Stimulated activated naive B cell treated with anti-CD40 and anti-IgM and Interleukin-4, amounts not matched to agents 10 μg/mL and 1 μg/mL and 100 μg/mL, for 72 hours (primary cell): ENCODE measurements around the gene CYP1A1.
"Not testable (repeated sequence)": the region's sequence is repeated elsewhere in the genome, so short reads cannot be mapped to it uniquely, and the experiment has no call there.

Source experiments
- ATAC-seq, 2 donors: fragments of 150-1000 bp; cut with Tn5 transposase; replicated peaks; 2 replicates each; pipeline ENCODE4 v1.10.0; 2021; ENCODE audit warnings: moderate library complexity in 1 of 2
- DNase-seq: peaks from one replicate; pipeline ENCODE4 v3.0.0; 2021
- H3K27ac Mint-ChIP-seq: one replicate; pipeline ENCODE4 v1.8.0; 2022; ENCODE audit warnings: mild to moderate bottlenecking, mixed read lengths
- H3K27me3 Mint-ChIP-seq, 2 donors: one replicate each; pipeline ENCODE4 v1.8.0; 2022; ENCODE audit warnings: mixed read lengths in 2 of 2
- H3K36me3 Mint-ChIP-seq, 2 donors: one replicate each; pipeline ENCODE4 v1.8.0; 2022; ENCODE audit warnings: mixed read lengths in 2 of 2, mild to moderate bottlenecking in 1 of 2
- H3K4me1 Mint-ChIP-seq, 2 donors: one replicate each; pipeline ENCODE4 v1.8.0; 2022; ENCODE audit warnings: mixed read lengths in 2 of 2, mild to moderate bottlenecking in 1 of 2
- H3K4me3 Mint-ChIP-seq, 2 donors: one replicate each; pipeline ENCODE4 v1.8.0; 2022; ENCODE audit warnings: mild to moderate bottlenecking in 2 of 2, mixed read lengths in 2 of 2, moderate library complexity in 1 of 2
- H3K9me3 Mint-ChIP-seq, 2 donors: one replicate each; pipeline ENCODE4 v1.8.0; 2022; ENCODE audit warnings: mixed read lengths in 2 of 2, mild to moderate bottlenecking in 1 of 2

CYP1A1 gene

DNA sequence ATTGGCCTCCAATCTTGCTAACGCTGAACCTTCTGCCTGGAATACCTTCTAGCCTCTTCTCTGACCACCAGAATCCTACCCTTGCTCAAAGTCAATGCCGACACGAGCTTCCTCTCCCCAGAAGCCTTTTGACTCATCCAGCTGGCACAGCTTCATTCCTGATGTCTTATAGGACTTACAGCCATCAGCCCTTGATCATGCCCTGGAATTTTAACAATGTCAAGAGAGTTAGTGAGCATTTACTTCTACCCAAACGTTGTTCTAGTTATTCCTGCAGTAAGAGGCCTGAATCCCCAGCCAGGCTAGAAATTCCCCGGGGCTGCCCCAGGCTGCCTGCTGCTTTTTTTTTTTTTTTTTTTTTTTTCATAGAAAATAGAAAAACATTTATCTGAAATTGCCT is 27.2 kb upstream of the CYP1A1 start:
- ATAC-seq, result no peak
- Mint-ChIP-seq H3K4me1 (peaks cover 0 to 6% of the 10 kb centered on the region in 2 donors), H3K4me3 (no peak overlapping the region), H3K27ac (no peak overlapping the region), H3K9me3 (no peaks in the 10 kb centered on the region), H3K27me3 (peaks cover 6 to 12% of the 10 kb centered on the region in 2 donors), H3K36me3 (no peaks in the 10 kb centered on the region)
- DNase-seq, result no peak

DNA sequence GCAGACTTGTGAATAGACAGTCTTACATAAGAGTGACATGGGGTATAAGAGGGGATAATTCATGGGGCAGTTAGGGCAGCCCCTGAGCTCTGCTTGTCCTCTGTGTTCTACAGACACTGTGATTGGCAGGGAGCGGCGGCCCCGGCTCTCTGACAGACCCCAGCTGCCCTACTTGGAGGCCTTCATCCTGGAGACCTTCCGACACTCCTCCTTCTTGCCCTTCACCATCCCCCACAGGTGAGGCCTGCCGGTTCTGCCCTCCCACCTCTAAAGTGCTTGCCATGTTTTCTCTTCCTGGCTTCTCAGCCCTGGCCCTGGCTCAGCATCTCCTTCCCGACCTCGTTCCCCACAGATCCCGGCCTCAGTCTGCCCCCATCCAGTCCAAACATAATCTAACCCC is 26.7 kb upstream of the CYP1A1 start:
- Mint-ChIP-seq H3K9me3 (no peaks in the 10 kb centered on the region), H3K4me1 (peaks cover 0 to 6% of the 10 kb centered on the region in 2 donors), H3K4me3 (no peak overlapping the region), H3K27me3 (peaks cover 6 to 12% of the 10 kb centered on the region in 2 donors), H3K36me3 (no peaks in the 10 kb centered on the region), H3K27ac (no peak overlapping the region)
- ATAC-seq (no peak), DNase-seq (no peak)

DNA sequence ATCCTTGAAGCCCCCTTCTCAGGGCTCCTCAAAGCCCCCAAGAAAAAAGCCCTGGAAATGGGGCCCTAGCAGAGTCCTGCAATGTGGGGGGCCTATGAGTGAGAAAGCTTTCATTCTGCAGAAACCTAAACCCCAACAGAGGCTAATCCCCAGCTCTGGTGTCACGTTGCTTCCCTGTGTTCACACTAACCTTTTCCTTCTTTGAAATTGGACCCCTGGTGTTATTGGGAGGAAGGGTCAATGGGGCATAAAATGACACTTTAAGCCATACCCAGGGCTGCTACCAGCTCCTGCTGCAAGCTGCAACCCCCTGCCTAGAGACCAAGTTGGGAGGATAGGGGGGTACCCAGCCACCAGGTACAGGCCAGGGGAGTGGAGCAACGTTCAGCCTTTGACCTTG is 25.4 kb upstream of the CYP1A1 start:
- no peak overlapping the region for H3K4me3 Mint-ChIP-seq
- H3K9me3 Mint-ChIP-seq, result no peaks in the 10 kb centered on the region
- no peak overlapping the region for H3K27ac Mint-ChIP-seq
- peaks cover 0 to 6% of the 10 kb centered on the region in 2 donors for H3K4me1 Mint-ChIP-seq
- no peaks in the 10 kb centered on the region for H3K36me3 Mint-ChIP-seq
- H3K27me3 Mint-ChIP-seq, result peaks cover 6% of the 10 kb centered on the region in 2 donors
- no peak for DNase-seq
- no peak for ATAC-seq

DNA sequence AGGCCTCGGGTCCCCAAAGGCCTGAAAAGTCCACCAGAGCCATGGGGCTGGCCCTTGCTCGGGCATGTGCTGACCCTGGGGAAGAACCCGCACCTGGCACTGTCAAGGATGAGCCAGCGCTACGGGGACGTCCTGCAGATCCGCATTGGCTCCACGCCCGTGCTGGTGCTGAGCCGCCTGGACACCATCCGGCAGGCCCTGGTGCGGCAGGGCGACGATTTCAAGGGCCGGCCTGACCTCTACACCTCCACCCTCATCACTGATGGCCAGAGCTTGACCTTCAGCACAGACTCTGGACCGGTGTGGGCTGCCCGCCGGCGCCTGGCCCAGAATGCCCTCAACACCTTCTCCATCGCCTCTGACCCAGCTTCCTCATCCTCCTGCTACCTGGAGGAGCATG is 24.5 kb upstream of the CYP1A1 start:
- Mint-ChIP-seq H3K27me3 (peaks cover 4 to 6% of the 10 kb centered on the region in 2 donors), H3K4me3 (no peak overlapping the region), H3K27ac (no peak overlapping the region), H3K9me3 (no peaks in the 10 kb centered on the region), H3K4me1 (peaks cover 0 to 8% of the 10 kb centered on the region in 2 donors), H3K36me3 (no peaks in the 10 kb centered on the region)
- DNase-seq (no peak), ATAC-seq (no peak)

DNA sequence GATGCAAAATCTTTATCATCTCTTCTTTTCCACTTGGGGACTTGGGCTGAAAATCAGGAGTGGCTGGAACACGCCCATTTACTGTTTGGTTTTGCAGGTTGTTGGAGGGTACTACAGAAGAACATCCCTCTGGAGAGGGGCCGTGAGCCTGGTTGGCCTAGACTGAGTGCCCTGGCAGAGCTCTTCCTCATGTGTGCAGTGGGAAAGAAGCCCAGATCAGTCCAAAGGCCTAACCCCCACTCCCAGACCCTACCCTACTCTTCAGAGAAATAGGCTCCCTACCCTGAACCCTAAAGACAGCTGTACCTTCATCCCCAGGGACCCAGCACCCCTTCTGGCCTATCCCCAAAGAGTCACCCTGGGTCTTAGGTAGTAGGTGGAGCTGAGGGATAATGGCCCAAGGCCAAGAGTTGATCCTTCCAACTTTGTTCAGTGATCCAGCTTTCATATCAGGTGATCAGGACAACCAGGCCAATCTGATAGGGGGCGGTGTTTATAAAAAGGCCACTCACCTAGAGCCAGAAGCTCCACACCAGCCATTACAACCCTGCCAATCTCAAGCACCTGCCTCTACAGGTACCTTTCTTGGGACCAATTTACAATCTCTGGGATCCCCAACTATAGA is 23.1 kb upstream of the CYP1A1 start, which contains the start of gene CYP1A2:
Gene CYP1A2, plus strand, starts transcription at position 524 of the 625 bp plus-strand sequence. CDS start 894 bp downstream, outside the sequence.
- no peak for DNase-seq
- Mint-ChIP-seq H3K4me1 (peaks cover 0 to 8% of the 10 kb centered on the region in 2 donors), H3K9me3 (no peaks in the 10 kb centered on the region), H3K27me3 (peaks cover 0 to 6% of the 10 kb centered on the region in 2 donors), H3K27ac (no peak within 1 kb of the TSS), H3K36me3 (no peaks in the 10 kb centered on the region), H3K4me3 (no peak within 1 kb of the TSS)
- ATAC-seq, result no peak

DNA sequence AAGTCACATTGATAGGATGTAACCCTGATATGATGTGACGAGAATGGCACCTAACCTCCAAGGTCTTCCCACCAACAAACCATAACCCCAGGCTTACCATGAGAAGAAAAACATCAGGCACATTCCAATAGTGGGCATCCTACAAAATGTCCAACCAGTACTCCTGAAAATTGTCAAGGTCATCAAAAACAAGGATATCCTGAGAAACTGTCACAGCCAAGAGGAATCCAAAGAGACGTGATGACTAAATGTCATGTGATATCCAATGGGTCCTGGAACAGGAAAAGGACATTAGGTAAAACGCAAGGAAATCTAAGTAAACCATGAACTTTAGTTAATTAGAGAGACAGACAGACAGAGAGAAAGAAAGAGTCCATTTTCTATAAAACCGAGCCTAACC is 21.1 kb upstream of the CYP1A1 start:
- DNase-seq, result no peak
- H3K27ac Mint-ChIP-seq, result no peak overlapping the region
- peaks cover 7 to 9% of the 10 kb centered on the region in 2 donors for H3K36me3 Mint-ChIP-seq
- no peak for ATAC-seq
- H3K4me3 Mint-ChIP-seq, result no peak overlapping the region
- peaks cover 8 to 10% of the 10 kb centered on the region in 2 donors for H3K27me3 Mint-ChIP-seq
- peaks cover 6 to 8% of the 10 kb centered on the region in 2 donors for H3K4me1 Mint-ChIP-seq
- H3K9me3 Mint-ChIP-seq, result peaks cover 6 to 9% of the 10 kb centered on the region in 2 donors

DNA sequence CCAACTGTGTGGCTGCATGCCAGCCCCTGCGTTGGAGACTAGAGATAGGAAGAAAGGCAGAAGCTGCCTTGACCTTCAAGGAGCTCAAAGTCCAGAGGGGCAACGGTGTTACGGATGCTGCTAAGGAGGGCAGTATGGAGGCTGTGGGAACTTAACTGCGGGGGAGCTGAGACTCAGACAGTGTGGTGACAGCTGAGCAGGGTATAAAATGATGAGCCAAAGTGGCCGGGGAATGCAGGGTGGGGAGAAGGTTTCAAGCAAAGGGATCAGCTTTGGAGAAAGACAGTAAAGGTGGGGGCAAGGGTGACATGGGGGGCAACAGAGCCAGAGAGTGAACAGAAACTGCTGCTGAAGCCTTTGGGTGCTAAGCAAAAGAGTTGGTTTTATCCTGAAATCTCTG is 17.1 kb upstream of the CYP1A1 start:
- Mint-ChIP-seq H3K9me3 (peaks cover 11 to 15% of the 10 kb centered on the region in 2 donors), H3K4me3 (peak overlapping the region; percentile 8 to 25), H3K36me3 (peaks cover 7 to 17% of the 10 kb centered on the region in 2 donors), H3K27me3 (peaks cover 19 to 21% of the 10 kb centered on the region in 2 donors), H3K27ac (no peak overlapping the region), H3K4me1 (peaks cover 8 to 11% of the 10 kb centered on the region in 2 donors)
- DNase-seq (no peak), ATAC-seq (peak in 1 of 2 donors; percentile 12)

DNA sequence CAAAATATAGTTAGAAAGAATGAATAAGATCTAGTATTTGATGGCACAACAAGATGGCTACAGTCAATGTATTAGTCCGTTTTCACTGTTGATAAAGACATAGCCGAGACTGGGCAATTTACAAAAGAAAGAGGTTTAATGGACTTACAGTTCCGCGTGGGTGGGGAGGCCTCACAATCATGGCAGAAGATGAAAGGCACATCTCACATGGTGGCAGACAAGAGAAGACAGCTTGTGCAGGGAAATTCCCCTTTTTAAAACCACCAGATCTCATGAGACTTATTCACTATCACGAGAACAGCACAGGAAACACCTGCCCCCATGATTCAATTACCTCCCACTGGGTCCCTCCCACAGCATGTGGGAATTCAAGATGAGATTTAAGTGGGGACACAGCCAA is 12.9 kb upstream of the CYP1A1 start:
- not testable (repeated sequence) for H3K4me3 Mint-ChIP-seq

DNA sequence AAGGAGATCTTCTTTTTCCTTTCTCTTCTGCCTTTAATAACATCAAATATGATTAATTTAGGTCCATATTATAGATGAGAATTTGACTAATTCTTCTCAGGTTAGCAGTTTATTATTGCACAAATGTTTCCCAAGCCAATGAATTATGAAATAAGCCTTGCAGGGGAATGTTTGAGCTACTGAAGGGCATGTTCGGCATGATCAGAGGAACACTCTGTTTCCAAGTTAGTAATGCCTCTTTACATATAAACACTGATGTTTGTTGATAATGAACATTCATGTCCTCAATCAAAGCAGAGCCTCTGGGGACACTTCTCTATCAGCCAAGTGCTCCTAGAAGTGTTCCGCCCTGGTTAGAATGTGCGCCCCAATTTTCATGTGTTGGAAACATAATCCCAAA is 10.0 kb upstream of the CYP1A1 start:
- H3K4me3 Mint-ChIP-seq, result no peak overlapping the region
- peaks cover 0 to 18% of the 10 kb centered on the region in 2 donors for H3K36me3 Mint-ChIP-seq
- DNase-seq, result no peak
- peaks cover 0 to 4% of the 10 kb centered on the region in 2 donors for H3K4me1 Mint-ChIP-seq
- H3K27ac Mint-ChIP-seq, result no peak overlapping the region
- H3K27me3 Mint-ChIP-seq, result peaks cover 35 to 44% of the 10 kb centered on the region in 2 donors
- no peak for ATAC-seq
- peaks cover 12% of the 10 kb centered on the region in 2 donors for H3K9me3 Mint-ChIP-seq

More for the DNA sequence above, 12.9 kb upstream of the CYP1A1 start:
- DNase-seq, ATAC-seq, H3K4me1 Mint-ChIP-seq: not testable (repeated sequence)
- Mint-ChIP-seq H3K9me3 (peaks cover 17 to 21% of the 10 kb centered on the region in 2 donors), H3K27ac (peak overlapping the region; percentile 77), H3K27me3 (peaks cover 38 to 39% of the 10 kb centered on the region in 2 donors), H3K36me3 (peaks cover 7 to 27% of the 10 kb centered on the region in 2 donors)

DNA sequence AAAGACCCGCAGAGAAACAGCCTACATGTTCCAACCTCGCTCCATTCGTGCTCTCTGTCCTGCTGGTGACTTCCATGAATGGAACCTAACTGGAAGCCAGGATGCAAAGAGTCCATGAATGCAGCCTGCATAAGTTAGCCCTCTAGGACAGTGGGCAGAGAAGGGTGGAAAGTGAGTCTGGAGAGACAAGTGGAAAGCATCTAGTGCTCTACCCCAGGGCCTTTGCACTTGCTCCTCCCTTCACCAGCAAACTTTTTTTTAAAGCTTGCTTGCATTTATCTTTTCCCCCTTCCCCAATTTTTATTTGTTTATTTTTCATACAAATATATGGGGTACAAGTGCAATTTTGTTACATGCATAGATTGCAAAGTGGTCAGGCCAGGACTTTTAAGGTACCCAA is 7.9 kb upstream of the CYP1A1 start:
- no peak for ATAC-seq
- peaks cover 0 to 4% of the 10 kb centered on the region in 2 donors for H3K4me1 Mint-ChIP-seq
- peaks cover 39 to 52% of the 10 kb centered on the region in 2 donors for H3K27me3 Mint-ChIP-seq
- no peak overlapping the region for H3K27ac Mint-ChIP-seq
- DNase-seq, result no peak
- peaks cover 12% of the 10 kb centered on the region in 2 donors for H3K9me3 Mint-ChIP-seq
- H3K4me3 Mint-ChIP-seq, result no peak overlapping the region
- H3K36me3 Mint-ChIP-seq, result peaks cover 0 to 18% of the 10 kb centered on the region in 2 donors

DNA sequence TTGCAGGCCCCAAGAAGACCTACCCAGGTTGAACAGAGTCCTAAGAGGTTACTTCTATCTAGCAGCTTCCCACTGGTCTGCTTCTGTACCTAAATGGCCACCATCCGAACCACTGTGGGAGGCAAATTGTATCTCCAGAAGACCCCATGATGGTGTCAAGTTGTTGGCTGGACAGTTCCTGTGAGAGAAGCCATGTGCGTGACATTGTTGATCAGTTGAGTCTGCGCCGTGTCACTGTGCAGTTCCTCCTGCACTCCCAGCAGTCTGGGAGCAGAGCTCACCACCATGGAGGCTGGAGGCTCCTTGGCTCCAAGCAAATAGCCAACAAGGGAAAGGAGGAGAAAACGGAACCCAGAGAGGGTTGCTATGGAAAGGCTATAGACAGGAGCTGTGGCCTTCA is 7.5 kb upstream of the CYP1A1 start:
- Mint-ChIP-seq H3K27ac (no peak overlapping the region), H3K27me3 (peaks cover 42 to 55% of the 10 kb centered on the region in 2 donors), H3K4me3 (no peak overlapping the region), H3K4me1 (no peaks in the 10 kb centered on the region), H3K36me3 (peaks cover 0 to 14% of the 10 kb centered on the region in 2 donors), H3K9me3 (peaks cover 8% of the 10 kb centered on the region in 2 donors)
- DNase-seq (no peak), ATAC-seq (no peak)

DNA sequence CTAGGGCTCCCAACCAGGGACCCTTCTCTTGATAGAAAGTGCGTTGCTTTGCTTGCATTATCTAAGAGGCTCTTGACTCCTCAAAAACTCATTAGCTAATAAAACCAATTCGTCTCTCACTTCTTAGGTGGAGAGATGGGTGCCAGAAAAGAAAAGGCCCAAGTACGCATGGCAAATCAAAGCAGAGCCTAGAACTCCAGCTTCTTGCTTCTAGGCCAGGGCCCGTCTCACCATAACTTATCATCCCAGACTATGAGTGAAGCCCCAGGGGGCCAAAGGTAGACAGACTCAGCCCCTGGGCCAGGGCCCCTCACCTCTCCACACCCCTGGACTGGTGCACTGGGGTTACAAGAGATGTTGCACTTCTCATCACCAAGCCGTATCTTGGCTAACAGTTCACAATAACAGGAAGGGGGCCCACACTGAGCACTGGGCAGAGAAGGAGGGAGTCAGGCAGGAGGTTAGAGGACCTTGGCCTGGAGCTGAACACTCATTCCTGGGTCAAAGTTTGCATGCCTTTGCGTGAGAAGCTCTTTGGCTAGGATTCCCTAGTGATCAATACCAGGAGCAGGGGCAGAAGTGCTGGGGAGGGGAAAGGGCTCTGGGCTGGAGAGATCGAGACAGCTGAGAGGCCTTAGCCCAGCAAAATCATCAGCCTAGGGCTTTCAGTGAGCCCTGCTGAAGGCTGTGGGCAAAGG is 5.4 kb upstream of the CYP1A1 start:
- Mint-ChIP-seq H3K27ac (no peak overlapping the region), H3K27me3 (peaks cover 46 to 62% of the 10 kb centered on the region in 2 donors), H3K4me3 (no peak overlapping the region), H3K4me1 (peaks cover 7 to 14% of the 10 kb centered on the region in 2 donors), H3K36me3 (peaks cover 2 to 4% of the 10 kb centered on the region in 2 donors), H3K9me3 (no peaks in the 10 kb centered on the region)
- DNase-seq (no peak), ATAC-seq (no peak)

DNA sequence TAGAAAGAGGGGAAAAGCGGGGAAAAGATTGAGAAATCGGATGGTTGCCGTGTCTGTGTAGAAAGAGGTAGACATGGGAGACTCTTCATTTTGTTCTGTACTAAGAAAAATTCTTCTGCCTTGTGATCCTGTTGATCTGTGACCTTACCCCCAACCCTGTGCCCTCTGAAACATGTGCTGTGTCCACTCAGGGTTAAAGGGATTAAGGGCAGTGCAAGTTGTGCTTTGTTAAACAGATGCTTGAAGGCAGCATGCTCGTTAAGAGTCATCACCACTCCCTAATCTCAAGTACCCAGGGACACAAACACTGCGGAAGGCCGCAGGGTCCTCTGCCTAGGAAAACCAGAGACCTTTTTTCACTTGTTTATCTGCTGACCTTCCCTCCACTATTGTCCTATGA is 4.0 kb upstream of the CYP1A1 start:
- not testable (repeated sequence) for ATAC-seq, H3K4me3 Mint-ChIP-seq, H3K27ac Mint-ChIP-seq, H3K9me3 Mint-ChIP-seq, H3K36me3 Mint-ChIP-seq, DNase-seq
- Mint-ChIP-seq H3K27me3 (peaks cover 49 to 71% of the 10 kb centered on the region in 2 donors), H3K4me1 (peaks cover 14 to 24% of the 10 kb centered on the region in 2 donors)

DNA sequence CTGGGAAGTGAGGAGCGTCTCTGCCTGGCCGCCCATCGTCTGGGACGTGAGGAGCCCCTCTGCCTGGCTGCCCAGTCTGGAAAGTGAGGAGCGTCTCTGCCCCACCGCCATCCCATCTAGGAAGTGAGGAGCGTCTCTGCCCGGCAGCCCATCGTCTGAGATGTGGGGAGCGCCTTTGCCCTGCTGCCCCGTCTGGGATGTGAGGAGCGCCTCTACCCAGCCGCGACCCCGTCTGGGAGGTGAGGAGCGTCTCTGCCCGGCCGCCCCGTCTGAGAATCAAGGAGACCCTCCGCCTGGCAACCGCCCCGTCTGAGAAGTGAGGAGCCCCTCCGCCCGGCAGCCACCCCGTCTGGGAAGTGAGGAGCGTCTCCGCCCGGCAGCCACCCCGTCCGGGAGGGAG is 3.4 kb upstream of the CYP1A1 start:
- H3K4me1 Mint-ChIP-seq, result peaks cover 16 to 31% of the 10 kb centered on the region in 2 donors
- peaks cover 47 to 66% of the 10 kb centered on the region in 2 donors for H3K27me3 Mint-ChIP-seq
- not testable (repeated sequence) for H3K9me3 Mint-ChIP-seq, ATAC-seq, DNase-seq, H3K36me3 Mint-ChIP-seq, H3K27ac Mint-ChIP-seq, H3K4me3 Mint-ChIP-seq

DNA sequence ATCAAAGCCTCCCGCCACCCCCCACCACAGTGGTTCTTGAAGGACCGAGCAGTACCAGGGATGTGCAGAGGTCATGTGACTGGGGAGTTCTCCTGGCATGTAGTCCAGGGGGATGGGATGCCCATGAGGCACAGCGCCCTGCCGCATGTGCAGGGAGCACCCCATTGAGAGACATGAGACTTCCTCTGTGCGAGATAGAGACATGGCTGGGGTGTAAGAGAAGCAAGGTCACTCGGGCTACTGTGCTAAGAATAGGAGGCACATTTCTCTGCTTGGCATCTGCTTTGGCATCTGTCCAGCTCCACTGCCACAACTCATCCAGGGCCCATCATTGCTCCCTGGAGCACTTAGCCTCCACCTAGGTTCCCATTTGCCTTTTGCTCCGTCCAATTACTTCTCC is 2.4 kb upstream of the CYP1A1 start:
- Mint-ChIP-seq H3K27ac (no peak overlapping the region), H3K9me3 (no peaks in the 10 kb centered on the region), H3K27me3 (peaks cover 43 to 63% of the 10 kb centered on the region in 2 donors), H3K36me3 (peaks cover 2 to 4% of the 10 kb centered on the region in 2 donors), H3K4me1 (peaks cover 16 to 34% of the 10 kb centered on the region in 2 donors), H3K4me3 (no peak overlapping the region)
- ATAC-seq, result no peak
- DNase-seq, result no peak
